NCI-H1694 treated with DMSO at 0.1 percent for 48 hours (cell line): ENCODE data around the gene ITGA3.
"Not testable (repeated sequence)": the region's sequence is repeated elsewhere in the genome, so short reads cannot be mapped to it uniquely, and the experiment has no call there.

Experiments
- DNase-seq: peaks from one replicate; lab custom pipeline; 2025; lab: John Stamatoyannopoulos, UW

The ITGA3 gene

GRCh38 chr17:50035421-50035879 is 20.5 kb upstream of the ITGA3 start:
- DNase-seq: no peak

GRCh38 chr17:50035945-50036344 is 20.0 kb upstream of the ITGA3 start:
- DNase-seq: no peak

GRCh38 chr17:50036455-50037261 is 19.3 kb upstream of the ITGA3 start:
- no peak for DNase-seq

- DNase-seq: no peak
These were observed 18.4 kb upstream of the ITGA3 start for GRCh38 chr17:50037321-50038107.

GRCh38 chr17:50039058-50039457 is 16.9 kb upstream of the ITGA3 start:
- no peak for DNase-seq

- not testable (repeated sequence) for DNase-seq
These were observed 15.4 kb upstream of the ITGA3 start for GRCh38 chr17:50040496-50040895.

GRCh38 chr17:50042211-50042610 is 13.7 kb upstream of the ITGA3 start:
- DNase-seq: no peak

GRCh38 chr17:50043290-50044148 is 12.4 kb upstream of the ITGA3 start:
- DNase-seq: no peak

- no peak for DNase-seq
These were observed 11.4 kb upstream of the ITGA3 start for GRCh38 chr17:50044483-50044882.

GRCh38 chr17:50045154-50045553 is 10.8 kb upstream of the ITGA3 start:
- DNase-seq: no peak

- no peak for DNase-seq
These were observed 9.7 kb upstream of the ITGA3 start for GRCh38 chr17:50046179-50046578.

GRCh38 chr17:50046667-50047066 is 9.2 kb upstream of the ITGA3 start:
- no peak for DNase-seq

GRCh38 chr17:50047083-50047482 is 8.8 kb upstream of the ITGA3 start:
- no peak for DNase-seq

GRCh38 chr17:50047488-50048126 is 8.3 kb upstream of the ITGA3 start:
- no peak for DNase-seq

GRCh38 chr17:50048146-50048720 is 7.7 kb upstream of the ITGA3 start:
- no peak for DNase-seq

- no peak for DNase-seq
These were observed 6.9 kb upstream of the ITGA3 start for GRCh38 chr17:50048988-50049387.

GRCh38 chr17:50049636-50050035 is 6.3 kb upstream of the ITGA3 start:
- DNase-seq: no peak

GRCh38 chr17:50050431-50051032 is 5.4 kb upstream of the ITGA3 start:
- DNase-seq: no peak

- DNase-seq: no peak
These were observed 4.8 kb upstream of the ITGA3 start for GRCh38 chr17:50051082-50051576.

- DNase-seq: no peak
These were observed 4.3 kb upstream of the ITGA3 start for GRCh38 chr17:50051606-50052005.
